ENCODE measurements around the gene WAC.
A peak's percentile ranks its signal among the peaks of the same experiment; 100 is the strongest.
"Not testable (repeated sequence)": the region's sequence is repeated elsewhere in the genome, so short reads cannot be mapped to it uniquely, and the experiment has no call there.

Gene WAC

DNA sequence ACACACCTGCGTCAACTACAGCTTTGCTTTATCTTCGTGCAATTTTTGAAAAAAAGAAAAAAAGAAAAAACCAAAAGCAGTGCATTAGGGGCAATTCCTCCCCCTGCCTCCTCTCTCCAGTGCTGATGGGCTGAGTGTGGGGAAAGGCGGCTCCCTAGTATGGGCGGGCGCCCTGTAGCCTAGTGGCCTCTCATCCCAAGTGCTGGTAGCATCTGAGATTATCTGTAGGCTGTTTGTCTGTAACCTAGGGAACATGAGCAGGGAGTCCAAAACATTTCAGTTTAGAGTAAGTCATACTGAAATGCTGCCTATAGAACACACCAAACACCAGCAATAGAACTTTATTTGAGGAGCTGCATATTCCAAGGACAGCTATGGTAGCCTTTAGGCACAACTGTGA is 119.8 kb downstream of the WAC start:
- no peak overlapping the region for H3K9ac ChIP-seq (ENCODE audit: low read length)
- no peak overlapping the region for H3K4me3 ChIP-seq (ENCODE audit: low read length)
- no peak overlapping the region for H3K27ac ChIP-seq (ENCODE audit: low read length)
- no peaks in the 10 kb centered on the region for H3K9me3 ChIP-seq (ENCODE audit: control insufficient read depth, low read depth, low read length)
- H3K27me3 ChIP-seq (ENCODE audit: control insufficient read depth, insufficient read depth, low read length): no peaks in the 10 kb centered on the region
- H3K4me1 ChIP-seq (ENCODE audit: control insufficient read depth, low read depth, low read length): no peaks in the 10 kb centered on the region
- no peaks in the 10 kb centered on the region for H3K36me3 ChIP-seq (ENCODE audit: control insufficient read depth, low read depth, low read length)

DNA sequence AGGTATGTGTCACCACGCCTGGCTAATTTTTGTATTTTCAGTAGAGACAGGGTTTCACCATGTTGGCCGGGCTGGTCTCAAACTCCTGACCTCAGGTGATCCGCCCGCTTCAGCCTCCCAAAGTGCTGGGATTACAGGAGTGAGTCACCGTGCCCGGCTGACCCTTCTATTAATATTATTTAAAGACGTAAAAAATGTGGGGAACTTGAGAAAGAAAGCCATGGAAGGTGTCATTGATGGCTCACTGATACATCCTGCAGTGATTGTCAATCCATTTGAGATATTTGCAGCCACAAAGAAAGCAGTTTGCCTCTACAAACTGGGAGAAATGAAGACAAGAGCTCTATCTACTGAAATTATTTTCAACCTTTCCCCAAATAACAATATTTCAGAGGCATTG is 125.9 kb downstream of the WAC start:
- H3K9ac ChIP-seq (ENCODE audit: low read length); H3K27me3 ChIP-seq (ENCODE audit: control insufficient read depth, insufficient read depth, low read length); H3K36me3 ChIP-seq (ENCODE audit: control insufficient read depth, low read depth, low read length); H3K4me3 ChIP-seq (ENCODE audit: low read length); H3K27ac ChIP-seq (ENCODE audit: low read length); H3K9me3 ChIP-seq (ENCODE audit: control insufficient read depth, low read depth, low read length); H3K4me1 ChIP-seq (ENCODE audit: control insufficient read depth, low read depth, low read length): not testable (repeated sequence)

DNA sequence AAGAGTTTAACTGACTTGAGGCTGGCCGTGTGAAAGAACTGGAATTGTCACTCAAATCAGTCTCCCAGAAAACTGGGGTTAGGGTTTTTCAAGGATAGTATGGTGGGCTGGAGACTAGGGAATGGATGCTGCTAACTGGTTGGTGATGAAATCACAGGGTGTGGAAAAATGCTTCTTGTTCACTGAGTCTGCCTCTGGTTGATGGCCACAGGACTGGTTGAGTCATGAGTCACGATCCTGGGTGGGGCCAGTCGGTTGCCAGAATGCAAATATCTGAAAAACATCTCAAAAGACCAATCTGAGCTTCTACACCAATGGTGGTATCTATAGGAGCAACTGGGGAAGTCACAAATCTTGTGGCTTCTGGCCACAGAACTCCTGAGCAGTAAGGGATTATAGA is 128.1 kb downstream of the WAC start:
- Histone ChIP-seq H3K4me3 (ENCODE audit: low read length) (no peak overlapping the region), H3K9ac (ENCODE audit: low read length) (no peak overlapping the region), H3K4me1 (ENCODE audit: control insufficient read depth, low read depth, low read length) (no peaks in the 10 kb centered on the region), H3K27me3 (ENCODE audit: control insufficient read depth, insufficient read depth, low read length) (no peaks in the 10 kb centered on the region), H3K36me3 (ENCODE audit: control insufficient read depth, low read depth, low read length) (no peaks in the 10 kb centered on the region), H3K9me3 (ENCODE audit: control insufficient read depth, low read depth, low read length) (no peaks in the 10 kb centered on the region), H3K27ac (ENCODE audit: low read length) (no peak overlapping the region)

DNA sequence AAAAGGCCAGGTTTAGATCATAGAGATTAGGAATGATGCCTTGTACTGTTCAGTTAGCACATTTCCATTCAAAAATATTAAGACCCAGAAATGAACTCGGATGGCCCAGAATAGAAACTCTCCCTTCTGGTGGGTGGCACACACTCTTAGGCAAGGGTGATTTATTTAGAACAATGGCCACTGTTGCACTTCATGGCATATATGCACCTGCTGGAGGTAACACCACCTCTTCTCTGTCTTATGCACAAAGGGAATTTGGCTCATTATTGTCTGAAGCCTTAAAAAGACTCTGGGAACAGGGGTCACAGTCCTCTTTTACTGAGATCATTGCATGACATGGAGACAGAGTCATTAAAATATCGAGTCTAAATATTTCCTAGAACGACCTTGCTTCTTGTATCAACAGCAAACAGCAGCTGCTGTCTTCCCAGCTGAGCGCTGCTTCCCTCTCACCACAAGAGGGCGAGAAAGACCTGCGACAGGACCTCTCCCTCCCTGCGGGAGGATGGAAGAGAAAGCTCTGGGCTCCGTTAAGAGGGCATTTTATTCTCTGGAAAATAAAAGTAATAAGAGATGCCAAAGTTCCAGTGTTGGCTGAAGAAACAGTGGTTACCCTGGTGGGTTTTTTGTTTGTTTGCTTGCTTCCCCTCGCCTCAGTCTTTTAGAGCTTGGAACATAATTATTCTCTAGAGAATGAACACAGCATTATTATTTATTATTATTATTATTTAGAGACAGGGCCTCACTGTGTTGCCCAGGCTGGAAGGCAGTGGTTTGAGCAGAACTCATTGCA is 130.9 kb downstream of the WAC start:
- Histone ChIP-seq H3K4me1 (ENCODE audit: control insufficient read depth, low read depth, low read length) (no peaks in the 10 kb centered on the region), H3K4me3 (ENCODE audit: low read length) (no peak overlapping the region), H3K36me3 (ENCODE audit: control insufficient read depth, low read depth, low read length) (no peaks in the 10 kb centered on the region), H3K9me3 (ENCODE audit: control insufficient read depth, low read depth, low read length) (no peaks in the 10 kb centered on the region), H3K27ac (ENCODE audit: low read length) (no peak overlapping the region), H3K9ac (ENCODE audit: low read length) (no peak overlapping the region), H3K27me3 (ENCODE audit: control insufficient read depth, insufficient read depth, low read length) (peaks cover 25% of the 10 kb centered on the region)

DNA sequence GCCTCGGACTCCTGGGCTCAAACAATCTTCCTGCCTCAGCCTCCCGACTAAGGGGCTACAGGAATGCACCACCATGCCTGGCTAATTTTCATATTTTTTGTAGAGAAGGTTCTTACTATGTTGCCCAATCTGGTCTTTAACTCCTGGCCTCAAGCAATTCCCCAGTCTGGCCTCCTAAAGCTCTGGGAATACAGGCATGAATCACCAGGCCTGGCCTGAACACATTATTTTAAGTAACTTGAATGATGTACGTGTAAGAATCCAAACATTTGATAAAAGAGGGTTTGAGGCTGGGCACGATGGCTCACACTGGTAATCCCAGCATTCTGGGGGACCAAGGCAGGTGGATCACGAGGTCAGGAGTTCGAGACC is 131.4 kb downstream of the WAC start:
- H3K27me3 ChIP-seq (ENCODE audit: control insufficient read depth, insufficient read depth, low read length): peaks cover 31% of the 10 kb centered on the region
- H3K9ac ChIP-seq (ENCODE audit: low read length): no peak overlapping the region
- H3K4me1 ChIP-seq (ENCODE audit: control insufficient read depth, low read depth, low read length): peaks cover 2% of the 10 kb centered on the region
- H3K36me3 ChIP-seq (ENCODE audit: control insufficient read depth, low read depth, low read length): no peaks in the 10 kb centered on the region
- H3K9me3 ChIP-seq (ENCODE audit: control insufficient read depth, low read depth, low read length): no peaks in the 10 kb centered on the region
- no peak overlapping the region for H3K27ac ChIP-seq (ENCODE audit: low read length)
- H3K4me3 ChIP-seq (ENCODE audit: low read length): no peak overlapping the region

DNA sequence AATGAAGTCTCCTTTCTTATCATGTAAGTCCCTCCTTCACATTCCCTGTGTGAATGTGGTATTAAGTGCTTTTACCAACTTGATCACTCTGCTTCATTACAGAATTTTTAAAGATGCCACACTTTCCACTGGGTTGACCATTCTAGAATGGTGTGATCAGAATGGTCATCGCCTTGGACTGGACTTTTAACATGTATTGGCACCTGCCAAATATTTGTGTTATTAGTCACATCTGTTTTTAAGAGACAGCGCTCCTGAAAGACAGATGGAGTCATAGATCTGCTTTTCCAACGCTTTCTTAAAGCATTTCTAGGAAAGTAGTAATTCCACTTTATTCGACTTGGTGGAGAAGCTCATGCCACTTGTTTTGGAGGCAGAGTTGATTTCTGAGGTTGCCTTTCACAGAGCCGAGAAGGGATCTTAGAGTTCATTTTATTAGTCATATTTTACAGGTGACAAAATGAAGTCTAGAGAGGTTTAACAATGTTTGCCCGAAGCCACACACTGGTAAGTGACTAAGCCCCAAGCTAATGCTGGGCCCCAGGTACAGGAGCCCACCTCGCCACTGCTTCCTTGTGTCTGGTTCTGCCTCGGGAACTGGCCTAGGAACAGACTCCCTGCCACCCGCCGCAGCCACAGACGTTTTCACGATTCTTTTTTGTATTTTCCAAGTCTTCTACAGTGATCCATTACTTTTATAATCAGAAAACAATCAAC is 134.0 kb downstream of the WAC start:
- H3K9ac ChIP-seq (ENCODE audit: low read length): no peak overlapping the region
- H3K27me3 ChIP-seq (ENCODE audit: control insufficient read depth, insufficient read depth, low read length): peaks cover 45% of the 10 kb centered on the region
- H3K27ac ChIP-seq (ENCODE audit: low read length): no peak overlapping the region
- no peaks in the 10 kb centered on the region for H3K9me3 ChIP-seq (ENCODE audit: control insufficient read depth, low read depth, low read length)
- peaks cover 3% of the 10 kb centered on the region for H3K4me1 ChIP-seq (ENCODE audit: control insufficient read depth, low read depth, low read length)
- no peaks in the 10 kb centered on the region for H3K36me3 ChIP-seq (ENCODE audit: control insufficient read depth, low read depth, low read length)
- no peak overlapping the region for H3K4me3 ChIP-seq (ENCODE audit: low read length)

DNA sequence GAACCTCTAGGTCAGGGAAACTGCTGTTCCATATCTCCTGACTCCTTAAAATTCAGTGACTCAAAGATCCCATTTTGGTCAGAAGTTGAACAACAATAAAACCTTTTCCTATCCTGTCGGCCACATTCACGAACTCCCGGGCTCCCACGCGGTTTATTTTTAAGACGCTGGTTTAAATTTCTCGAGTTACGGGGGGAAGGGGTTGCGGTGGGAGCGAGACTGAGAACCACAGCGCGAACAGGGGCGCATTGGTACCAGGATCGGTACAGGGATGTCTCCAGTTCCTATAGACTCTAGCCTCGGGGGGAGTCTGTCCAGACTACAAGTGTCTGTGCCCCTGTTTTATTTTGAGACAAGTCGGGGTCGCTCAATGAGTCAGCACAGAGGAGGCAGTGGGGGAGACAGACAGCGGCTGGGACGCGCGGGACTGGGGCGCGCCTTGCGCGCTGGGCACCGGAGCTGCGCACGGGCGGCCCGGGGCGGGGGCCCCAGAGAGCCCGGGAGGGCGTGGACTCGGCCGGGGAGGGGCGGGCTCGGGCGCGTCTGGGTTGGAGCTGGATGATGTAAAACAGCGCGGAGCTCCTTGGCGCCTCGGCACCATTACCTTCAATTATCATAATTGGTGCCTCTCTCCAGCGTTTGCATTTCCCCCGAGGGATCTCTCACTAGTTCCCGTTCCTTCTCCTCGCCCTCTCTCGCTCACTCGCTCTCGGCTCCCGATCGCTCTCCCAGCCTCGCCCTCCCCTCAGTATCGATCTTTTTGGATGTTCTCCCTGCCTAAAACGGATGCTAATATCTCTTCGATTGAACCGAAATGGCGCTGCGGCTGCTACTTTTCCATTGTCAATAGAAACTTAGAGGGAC is 135.7 kb downstream of the WAC start:
- Histone ChIP-seq H3K36me3 (ENCODE audit: control insufficient read depth, low read depth, low read length) (no peaks in the 10 kb centered on the region), H3K9ac (ENCODE audit: low read length) (peak overlapping the region; percentile 79), H3K27ac (ENCODE audit: low read length) (no peak overlapping the region), H3K4me3 (ENCODE audit: low read length) (peak overlapping the region; percentile 93), H3K4me1 (ENCODE audit: control insufficient read depth, low read depth, low read length) (peaks cover 3% of the 10 kb centered on the region), H3K9me3 (ENCODE audit: control insufficient read depth, low read depth, low read length) (no peaks in the 10 kb centered on the region), H3K27me3 (ENCODE audit: control insufficient read depth, insufficient read depth, low read length) (peaks cover 45% of the 10 kb centered on the region)

DNA sequence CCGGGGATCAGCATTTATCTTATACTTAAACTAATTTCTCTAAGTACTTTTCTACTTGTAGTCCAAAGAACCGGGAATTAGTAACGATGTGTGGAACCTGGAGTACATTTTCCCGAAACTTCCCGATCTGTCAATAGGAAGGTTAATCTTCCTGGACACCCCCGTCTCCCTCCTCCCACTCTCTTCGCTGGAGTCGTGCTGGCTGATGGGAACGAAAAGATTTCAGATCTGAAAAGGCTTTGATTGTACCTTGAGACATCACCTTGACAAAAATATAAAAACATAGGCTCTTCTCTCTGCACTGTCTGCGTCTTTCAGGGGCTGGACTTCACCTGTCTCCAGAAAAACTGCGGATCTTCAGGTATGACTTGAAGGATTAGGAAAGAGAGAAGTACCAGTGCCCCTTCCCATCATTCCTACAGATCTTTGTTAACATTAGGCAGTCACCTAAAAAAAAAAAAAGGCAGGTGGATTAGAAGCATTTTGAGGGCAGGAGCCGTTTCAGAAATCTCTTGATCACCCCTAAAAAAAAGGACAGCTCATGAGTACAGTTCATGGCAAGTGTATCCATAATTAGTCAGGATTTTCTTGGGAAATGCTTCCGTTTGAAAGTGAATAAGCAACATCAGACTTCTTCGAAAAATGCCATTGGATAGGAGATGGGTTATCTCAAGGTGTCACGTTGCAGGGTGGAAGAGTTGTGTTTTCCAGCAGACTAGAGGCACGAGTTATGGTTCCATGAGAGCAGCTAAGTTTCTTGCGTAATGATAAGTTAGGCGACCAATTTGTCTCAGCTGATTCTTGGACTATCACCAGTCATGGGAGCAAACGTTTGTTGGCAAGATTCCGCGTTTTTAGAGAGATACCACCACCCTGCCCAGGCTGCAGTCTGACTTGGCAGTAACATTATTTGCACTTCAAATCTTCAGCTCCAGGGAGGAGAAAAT is 136.6 kb downstream of the WAC start:
- Histone ChIP-seq H3K9ac (ENCODE audit: low read length) (peak overlapping the region; percentile 79), H3K36me3 (ENCODE audit: control insufficient read depth, low read depth, low read length) (no peaks in the 10 kb centered on the region), H3K4me1 (ENCODE audit: control insufficient read depth, low read depth, low read length) (peaks cover 3% of the 10 kb centered on the region), H3K27ac (ENCODE audit: low read length) (no peak overlapping the region), H3K27me3 (ENCODE audit: control insufficient read depth, insufficient read depth, low read length) (peaks cover 45% of the 10 kb centered on the region), H3K9me3 (ENCODE audit: control insufficient read depth, low read depth, low read length) (no peaks in the 10 kb centered on the region), H3K4me3 (ENCODE audit: low read length) (peak overlapping the region; percentile 93)
